Peyer's patch (tissue), 4 donors: ENCODE measurements around the gene WHAMM. TPM values are rescaled to one million over a fixed set of nuclear protein-coding genes. Genes with fewer than 3 reads are reported as not detected.

ENCODE experiments used
- DNase-seq, 3 donors: peaks; one replicate each; pipeline ENCODE4 v3.0.0-alpha.2; 2017 to 2019
- H3K27ac ChIP-seq, 4 donors: fragments of 200-600 bp; sonication (generic); one replicate each; pipeline ENCODE4 v1.5.1; 2016 to 2019
- H3K27me3 ChIP-seq, 2 donors: fragments of 200-600 bp; sonication (generic); one replicate each; pipeline ENCODE4 v1.5.1; 2019
- H3K36me3 ChIP-seq, 3 donors: fragments of 200-600 bp; sonication (generic); one replicate each; pipeline ENCODE4 v1.5.1; 2016 to 2019
- H3K4me1 ChIP-seq, 4 donors: fragments of 200-600 bp; sonication (generic); one replicate each; pipeline ENCODE4 v1.5.1; 2016 to 2019
- H3K4me3 ChIP-seq, 4 donors: fragments of 200-600 bp; sonication (generic); 1 replicate in 3 of 4; 2 replicates in 1 of 4; pipeline ENCODE4 v1.5.1; 2016 to 2019; ENCODE audit warnings: mild to moderate bottlenecking in 1 of 4
- H3K9me3 ChIP-seq, 4 donors: fragments of 200-600 bp; sonication (generic); one replicate each; pipeline ENCODE4 v1.5.1; 2016 to 2019; ENCODE audit warnings: mild to moderate bottlenecking in 1 of 4
- CTCF ChIP-seq, 6 experiments: fragments of 450-650 bp in 4 of 6; fragments of 200-600 bp in 2 of 6; sonication (generic) in 1 of 6; IDR thresholded peaks; one replicate each; pipeline ENCODE4 v1.5.1; 2017 to 2019; ENCODE audit warnings: antibody characterized with exemption in 6 of 6, mild to moderate bottlenecking in 3 of 6, moderate library complexity in 1 of 6
- POLR2A ChIP-seq, 2 donors: fragments of 450-650 bp; IDR thresholded peaks; one replicate each; pipeline ENCODE4 v1.5.1; 2017; ENCODE audit warnings: antibody characterized with exemption in 2 of 2, mild to moderate bottlenecking in 2 of 2, moderate library complexity in 2 of 2
- total RNA-seq, 4 donors: library from RNA; depleted of rRNA; stranded (reverse); fragments of >200 nt; gene quantifications; one replicate each; pipeline ENCODE4 v1.1.0, GENCODE V29; 2016

Gene WHAMM
- total RNA-seq, 4 donors from 2014 or later = 8.6 to 16.0 (median 13.2) TPM

GRCh38 chr15:82850731-82851130 lies 41.3 kb downstream of the WHAMM start:
- Histone ChIP-seq H3K4me3 (no peak overlapping the region), H3K9me3 (no peaks in the 10 kb centered on the region), H3K4me1 (peaks cover 0 to 12% (median 0%) of the 10 kb centered on the region in 4 donors), H3K27ac (no peak overlapping the region), H3K27me3 (no peaks in the 10 kb centered on the region), H3K36me3 (no peaks in the 10 kb centered on the region)
- TF ChIP-seq POLR2A (IDR thresholded peaks at IDR 0.05) (no peak), CTCF (IDR thresholded peaks at IDR 0.05) (no peak)
- peak in 1 of 3 donors; percentile 6 for DNase-seq

- no peak overlapping the region for H3K27ac ChIP-seq
- no peaks in the 10 kb centered on the region for H3K27me3 ChIP-seq
- H3K4me3 ChIP-seq = no peak overlapping the region
- no peaks in the 10 kb centered on the region for H3K36me3 ChIP-seq
- TF ChIP-seq POLR2A (IDR thresholded peaks at IDR 0.05) (no peak), CTCF (IDR thresholded peaks at IDR 0.05) (no peak)
- peak in 2 of 3 donors; percentile 8 to 31 for DNase-seq
- peaks cover 0 to 12% (median 0%) of the 10 kb centered on the region in 4 donors for H3K4me1 ChIP-seq
- no peaks in the 10 kb centered on the region for H3K9me3 ChIP-seq
These were observed 42.0 kb downstream of the WHAMM start for GRCh38 chr15:82851306-82851850.

DNA sequence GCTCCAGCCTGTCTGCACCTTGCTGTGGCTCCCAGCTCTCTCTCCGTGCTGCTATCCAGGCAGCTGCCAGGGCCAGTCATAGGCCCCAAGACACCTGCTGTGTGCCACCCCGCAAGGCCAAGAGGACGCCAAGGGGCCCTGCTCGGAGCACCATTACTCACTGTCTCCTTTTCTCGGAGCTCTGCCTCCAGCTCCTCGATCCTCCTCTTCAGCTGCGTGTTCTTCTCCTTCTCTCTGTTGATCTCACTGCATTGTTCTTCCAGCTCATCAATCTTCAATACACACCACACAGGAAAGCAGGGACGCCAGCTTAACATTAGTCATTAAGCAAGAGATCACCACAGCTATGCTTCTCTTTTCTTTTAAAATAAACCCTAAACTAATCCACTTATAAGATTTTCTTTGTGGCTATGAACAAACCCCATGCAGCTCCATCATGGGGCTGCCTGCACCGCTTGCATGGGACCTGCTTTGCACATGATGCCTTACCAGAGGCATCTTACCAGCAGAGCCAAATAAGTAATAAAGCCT lies 42.6 kb downstream of the WHAMM start:
- TF ChIP-seq CTCF (IDR thresholded peaks at IDR 0.05) = no peak
- no peak for TF ChIP-seq POLR2A (IDR thresholded peaks at IDR 0.05)
- Histone ChIP-seq H3K27me3 (no peaks in the 10 kb centered on the region), H3K4me1 (peaks cover 0 to 12% (median 0%) of the 10 kb centered on the region in 4 donors), H3K27ac (no peak overlapping the region), H3K9me3 (no peaks in the 10 kb centered on the region), H3K4me3 (no peak overlapping the region), H3K36me3 (no peaks in the 10 kb centered on the region)
- peak in 2 of 3 donors; percentile 9 to 24 for DNase-seq

DNA sequence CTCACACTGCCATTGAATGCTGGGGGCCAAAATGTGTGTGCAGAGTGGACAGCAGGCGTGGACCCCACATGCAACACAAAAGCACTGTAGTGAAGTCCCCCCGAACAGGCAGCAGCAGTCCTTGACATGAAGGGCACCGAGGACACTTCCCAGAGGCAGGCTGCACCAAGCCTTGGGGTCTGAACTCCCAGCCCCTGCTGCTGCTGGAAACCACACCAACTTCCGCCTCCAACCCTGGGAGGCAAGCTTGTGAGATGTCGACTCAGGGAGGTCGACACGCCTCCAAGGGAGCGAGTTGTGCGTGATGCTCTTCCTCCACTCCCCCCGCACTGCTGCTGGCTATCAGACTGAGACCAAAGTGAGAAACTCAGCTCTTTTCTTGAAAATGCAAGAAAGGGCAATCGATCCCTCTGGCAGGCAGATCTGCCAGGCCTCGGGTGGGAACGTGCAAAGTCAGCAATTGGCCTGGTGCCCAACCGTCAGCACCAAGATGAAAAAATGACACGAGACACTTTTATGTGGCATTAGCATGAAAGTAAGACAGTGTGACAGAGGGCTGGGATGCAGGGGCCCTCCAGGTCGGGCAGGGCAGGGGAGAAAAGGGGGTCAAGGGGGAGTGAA lies 43.6 kb downstream of the WHAMM start:
- Histone ChIP-seq H3K27ac (no peak overlapping the region), H3K36me3 (no peaks in the 10 kb centered on the region), H3K4me3 (no peak overlapping the region), H3K9me3 (no peaks in the 10 kb centered on the region), H3K4me1 (peaks cover 0 to 12% (median 0%) of the 10 kb centered on the region in 4 donors), H3K27me3 (no peaks in the 10 kb centered on the region)
- no peak for TF ChIP-seq CTCF (IDR thresholded peaks at IDR 0.05)
- TF ChIP-seq POLR2A (IDR thresholded peaks at IDR 0.05) = no peak
- peak in 1 of 3 donors; percentile 44 for DNase-seq

GRCh38 chr15:82854554-82854953 lies 45.1 kb downstream of the WHAMM start:
- H3K36me3 ChIP-seq = no peaks in the 10 kb centered on the region
- TF ChIP-seq CTCF (IDR thresholded peaks at IDR 0.05) (no peak), POLR2A (IDR thresholded peaks at IDR 0.05) (no peak)

More at GRCh38 chr15:82854554-82854953, 45.1 kb downstream of the WHAMM start:
- Histone ChIP-seq H3K4me1 (peaks cover 0 to 6% (median 0%) of the 10 kb centered on the region in 4 donors), H3K9me3 (no peaks in the 10 kb centered on the region), H3K27me3 (no peaks in the 10 kb centered on the region), H3K4me3 (no peak overlapping the region), H3K27ac (no peak overlapping the region)
- no peak for DNase-seq
